GM23338 (cell line): ENCODE measurements around the gene TLR6. TPM values are rescaled to one million over a fixed set of nuclear protein-coding genes. Genes with fewer than 3 reads are reported as not detected.

Source experiments
- ATAC-seq: fragments of 200-7000 bp; cut with Tn5 transposase; 3 replicates; pipeline ENCODE4 v1.9.1; 2020
- DNase-seq: peaks from one replicate; pipeline ENCODE4 v3.0.0-alpha.2; 2015; ENCODE audit warnings: low spot score
- H2AFZ ChIP-seq: fragments of 200-600 bp; sonication (generic); 2 replicates; pipeline ENCODE4 v1.8.0; 2016; ENCODE audit warnings: antibody characterized with exemption, mild to moderate bottlenecking, moderate library complexity
- H3F3A ChIP-seq: fragments of 200-600 bp; sonication (generic); replicated peaks from 2 replicates; pipeline ENCODE4 v1.8.0; 2017; ENCODE audit warnings: antibody characterized with exemption, mixed run types, low read depth
- H3K27ac ChIP-seq: fragments of 200-600 bp; sonication (generic); 2 replicates; pipeline ENCODE4 v1.6.1; 2016; ENCODE audit warnings: low read depth
- H3K27me3 ChIP-seq: fragments of 200-600 bp; sonication (generic); 2 replicates; pipeline ENCODE4 v1.8.0; 2016; ENCODE audit warnings: mild to moderate bottlenecking, mixed run types, moderate library complexity; ENCODE audit not compliant: insufficient read depth
- H3K36me3 ChIP-seq: fragments of 200-600 bp; sonication (generic); 2 replicates; pipeline ENCODE4 v1.8.0; 2016; ENCODE audit warnings: mild to moderate bottlenecking; ENCODE audit not compliant: insufficient read depth
- H3K4me1 ChIP-seq: fragments of 200-600 bp; sonication (generic); 2 replicates; pipeline ENCODE4 v1.8.0; 2016; ENCODE audit warnings: mild to moderate bottlenecking, moderate library complexity; ENCODE audit not compliant: insufficient read depth
- H3K4me2 ChIP-seq: fragments of 200-600 bp; sonication (generic); 2 replicates; pipeline ENCODE4 v1.7.1; 2017; ENCODE audit warnings: mixed run types
- H3K4me3 ChIP-seq: fragments of 200-600 bp; sonication (generic); 2 replicates; pipeline ENCODE4 v1.6.1; 2016; ENCODE audit warnings: mixed run types
- H3K79me2 ChIP-seq: fragments of 200-600 bp; sonication (generic); replicated peaks from 2 replicates; pipeline ENCODE4 v1.8.0; 2017; ENCODE audit warnings: mild to moderate bottlenecking; ENCODE audit not compliant: insufficient read depth
- H3K9me2 ChIP-seq: fragments of 200-600 bp; sonication (generic); 2 replicates; pipeline ENCODE4 v1.8.0; 2017; ENCODE audit not compliant: insufficient read depth
- H4K20me1 ChIP-seq: fragments of 200-600 bp; sonication (generic); replicated peaks from 2 replicates; pipeline ENCODE4 v1.8.0; 2017; ENCODE audit warnings: mild to moderate bottlenecking; ENCODE audit not compliant: insufficient read depth
- H3K27ac Mint-ChIP-seq: 2 replicates; pipeline ENCODE4 v1.8.0; 2020; ENCODE audit warnings: inconsistent platforms, mild to moderate bottlenecking, moderate library complexity, mixed read lengths
- H3K27me3 Mint-ChIP-seq: 3 replicates; pipeline ENCODE4 v1.8.0; 2022; ENCODE audit warnings: low read depth, mild to moderate bottlenecking, moderate library complexity, mixed read lengths, inconsistent platforms; ENCODE audit not compliant: insufficient read depth, poor library complexity
- H3K36me3 Mint-ChIP-seq: 3 replicates; pipeline ENCODE4 v1.8.0; 2021; ENCODE audit warnings: low read depth, mild to moderate bottlenecking, inconsistent platforms, moderate library complexity, mixed read lengths
- H3K4me1 Mint-ChIP-seq: 3 replicates; pipeline ENCODE4 v1.8.0; 2020; ENCODE audit warnings: mild to moderate bottlenecking, inconsistent platforms, mixed read lengths
- H3K4me3 Mint-ChIP-seq: 3 replicates; pipeline ENCODE4 v1.8.0; 2021; ENCODE audit warnings: moderate library complexity, mild to moderate bottlenecking, inconsistent platforms, mixed read lengths
- H3K9me3 Mint-ChIP-seq: 3 replicates; pipeline ENCODE4 v1.8.0; 2020; ENCODE audit warnings: moderate library complexity, mild to moderate bottlenecking, inconsistent platforms, mixed read lengths
- CREB1 ChIP-seq: fragments of 250-450 bp; sonication (Bioruptor Pico); IDR thresholded peaks from 2 replicates; pipeline ENCODE4 v1.5.0; 2020; ENCODE audit warnings: low read depth, mild to moderate bottlenecking, moderate library complexity
- CTCF ChIP-seq, 2 experiments: fragments of 200-600 bp in 1 of 2; sonication (generic) in 1 of 2; conservative IDR thresholded peaks; 2 replicates each; pipeline versions ENCODE4 v1.5.1 to v1.6.1; 2016 to 2017; ENCODE audit warnings: antibody characterized with exemption in 2 of 2, low read depth in 2 of 2, mild to moderate bottlenecking in 2 of 2, moderate library complexity in 1 of 2
- ETS1 ChIP-seq: IDR thresholded peaks from 2 replicates; pipeline ENCODE4 v1.6.1; 2016; ENCODE audit warnings: antibody characterized with exemption
- EZH2 ChIP-seq: fragments of 200-600 bp; sonication (generic); IDR thresholded peaks from one replicate; pipeline ENCODE4 v1.8.0; 2017; ENCODE audit warnings: antibody characterized with exemption, mild to moderate bottlenecking, low read depth; ENCODE audit not compliant: unreplicated experiment
- EZH2phosphoT487 ChIP-seq: fragments of 200-600 bp; sonication (generic); IDR thresholded peaks from one replicate; pipeline ENCODE4 v1.8.1; 2018; ENCODE audit warnings: antibody characterized with exemption; ENCODE audit not compliant: unreplicated experiment
- JUNB ChIP-seq: IDR thresholded peaks from one replicate; pipeline ENCODE4 v1.6.1; 2016; ENCODE audit warnings: antibody characterized with exemption; ENCODE audit not compliant: unreplicated experiment
- NANOG ChIP-seq: IDR thresholded peaks from 2 replicates; pipeline ENCODE4 v1.6.1; 2016; ENCODE audit warnings: antibody characterized with exemption, borderline replicate concordance
- POLR2AphosphoS5 ChIP-seq: IDR thresholded peaks from 2 replicates; pipeline ENCODE4 v1.6.1; 2016; ENCODE audit warnings: antibody characterized with exemption, low read depth
- REST ChIP-seq: IDR thresholded peaks from one replicate; pipeline ENCODE4 v1.6.1; 2018; ENCODE audit warnings: antibody characterized with exemption; ENCODE audit not compliant: unreplicated experiment
- STAT1 ChIP-seq: IDR thresholded peaks from one replicate; pipeline ENCODE4 v1.6.1; 2016; ENCODE audit warnings: antibody characterized with exemption; ENCODE audit not compliant: unreplicated experiment
- ZNF114 ChIP-seq: fragments of 250-450 bp; sonication (Bioruptor Pico); IDR thresholded peaks from 2 replicates; pipeline ENCODE4 v1.5.0; 2020; ENCODE audit warnings: mild to moderate bottlenecking, moderate library complexity
- ZNF331 ChIP-seq: fragments of 250-450 bp; sonication (Bioruptor Pico); IDR thresholded peaks from 2 replicates; pipeline ENCODE4 v1.5.0; 2020; ENCODE audit warnings: low read depth, mild to moderate bottlenecking, moderate library complexity
- ZNF462 ChIP-seq: fragments of 250-450 bp; sonication (Bioruptor Pico); IDR thresholded peaks from 2 replicates; pipeline ENCODE4 v1.5.0; 2020; ENCODE audit warnings: mild to moderate bottlenecking, moderate library complexity
- polyA plus RNA-seq: library from polyadenylated mRNA; unstranded; fragments of >200 nt; fragmentation: Nextera tagmentation; extraction: Ambion mirVana; gene quantifications from 2 replicates; pipeline ENCODE4 v1.2.1, GENCODE V29; 2016
- total RNA-seq: library from RNA; depleted of rRNA; stranded (reverse); fragments of >200 nt; shearing (Covaris generic); gene quantifications from 2 replicates; pipeline ENCODE4 v1.2.3, GENCODE V29; 2014

TLR6 gene
- total and polyA plus RNA-seq, 2 experiments from 2014 or later, result 0.14 TPM; not detected in 1

- no peaks in the 10 kb centered on the region; the same call in 1 of the 3 replicates for H3K36me3 Mint-ChIP-seq
- H3K4me3 Mint-ChIP-seq, result no peak overlapping the region
- H3K27ac Mint-ChIP-seq, result no peak overlapping the region
- ATAC-seq, result no peak
- peaks cover 22% of the 10 kb centered on the region for H3K9me3 Mint-ChIP-seq
- Histone ChIP-seq H3K27ac (no peak overlapping the region), H2AFZ (no peak overlapping the region), H3K36me3 (no peaks in the 10 kb centered on the region), H3F3A (no peaks in the 10 kb centered on the region), H3K79me2 (no peaks in the 10 kb centered on the region), H3K4me3 (no peak overlapping the region), H3K4me1 (no peaks in the 10 kb centered on the region), H3K27me3 (no peaks in the 10 kb centered on the region), H3K9me2 (0 out of 2 replicates have a peak, but pooled peaks cover 8% of the 10 kb centered on the region), H4K20me1 (no peaks in the 10 kb centered on the region), H3K4me2 (no peak overlapping the region)
- TF ChIP-seq STAT1 (no peak), CTCF (conservative IDR thresholded peaks at IDR 0.05; ENCODE audit: low read depth in 2 of 2) (no peak), ETS1 (no peak), ZNF331 (no peak), JUNB (no peak), EZH2 (no peak), ZNF462 (no peak), POLR2AphosphoS5 (no peak), EZH2phosphoT487 (no peak), ZNF114 (no peak), REST (no peak), NANOG (no peak), CREB1 (CRISPR knock-in tag) (no peak)
- H3K4me1 Mint-ChIP-seq, result no peaks in the 10 kb centered on the region
- no peak for DNase-seq
- peaks cover 6% of the 10 kb centered on the region for H3K27me3 Mint-ChIP-seq
Measured at GRCh38 chr4:38811297-38811696, 45.3 kb downstream of the TLR6 start.
